ENCODE results near the gene PDE4B. TPM values are rescaled to one million over a fixed set of nuclear protein-coding genes. Genes with fewer than 3 reads are reported as not detected.

The PDE4B gene
- total and polyA plus RNA-seq, 2 of the 13 experiments (the other 11 are each of a cell fraction or from before 2014, with no cell fraction given): not detected

- Histone ChIP-seq H3K79me2 (ENCODE audit: insufficient read depth, low read length) (no peaks in the 10 kb centered on the region), H3K4me3 (replicated peaks in 1 of 3; ENCODE audit: insufficient read depth in 1 of 3, low read depth in 2 of 3, low read length in 3 of 3) (no peak overlapping the region), H3K4me2 (ENCODE audit: low read depth, low read length) (no peak overlapping the region), H3K36me3 (replicated peaks in 1 of 2; ENCODE audit: control insufficient read depth in 1 of 2, insufficient read depth in 2 of 2, low read length in 2 of 2) (no peaks in the 10 kb centered on the region), H3K9me3 (ENCODE audit: low read length) (no peaks in the 10 kb centered on the region), H3K27ac (ENCODE audit: extremely low read length, insufficient read depth, low read length) (no peak overlapping the region), H3K4me1 (ENCODE audit: insufficient read depth, low read length) (no peaks in the 10 kb centered on the region), H3K9ac (ENCODE audit: insufficient read depth, low read depth, low read length) (no peak overlapping the region), H3K27me3 (ENCODE audit: control insufficient read depth in 1 of 2, insufficient read depth in 2 of 2, low read length in 2 of 2) (no peaks in the 10 kb centered on the region), H2AFZ (ENCODE audit: low read length) (no peak overlapping the region), H4K20me1 (ENCODE audit: insufficient read depth, low read length) (no peaks in the 10 kb centered on the region)
- ATAC-seq (no peak), FAIRE-seq (no peak), DNase-seq (ENCODE audit: low spot score) (no peak)
- WGBS (ENCODE audit: low lambda C conversion rate): 27% methylated on average over 3 of the region's 3 CpGs
- intact Hi-C loops (cut with micrococcal nuclease; ENCODE audit: unreplicated experiment): no loop called here
- in situ Hi-C loops (cut with HindIII; ENCODE audit: extremely low pct_ligation_motif_present, low pct_unique_long_range_greater_than_20kb): no loop called here
- POLR2A ChIA-PET: no interaction called here
- no TSS peak for BruUV-seq (replicated peaks)
- CTCF ChIA-PET (ENCODE audit: low intra/inter-chr PET ratio, low total read pairs): no interaction called here
- TF ChIP-seq GPBP1L1 (CRISPR knock-in tag; IDR thresholded peaks at IDR 0.05) (no peak), SAP130 (CRISPR knock-in tag; IDR thresholded peaks at IDR 0.05; ENCODE audit: low read depth) (no peak), ZNF512 (CRISPR knock-in tag; IDR thresholded peaks at IDR 0.05) (no peak), SNAPC4 (CRISPR knock-in tag; IDR thresholded peaks at IDR 0.05) (no peak), NFYC (CRISPR knock-in tag; IDR thresholded peaks at IDR 0.05) (no peak), ZKSCAN8 (CRISPR knock-in tag; IDR thresholded peaks at IDR 0.05; ENCODE audit: borderline replicate concordance) (no peak), KDM2A (CRISPR knock-in tag; IDR thresholded peaks at IDR 0.05; ENCODE audit: borderline replicate concordance, low read depth) (no peak), SCMH1 (CRISPR knock-in tag; IDR thresholded peaks at IDR 0.05; ENCODE audit: borderline replicate concordance) (no peak), ZNF777 (CRISPR knock-in tag; IDR thresholded peaks at IDR 0.05) (no peak), ARID5B (CRISPR knock-in tag; IDR thresholded peaks at IDR 0.05) (no peak), PPARG (CRISPR knock-in tag; conservative IDR thresholded peaks at IDR 0.05) (no peak), ZNF143 (CRISPR knock-in tag; IDR thresholded peaks at IDR 0.05) (no peak), ASH2L (IDR thresholded peaks at IDR 0.05; ENCODE audit: insufficient read length, low read depth, low read length) (no peak), NRL (CRISPR knock-in tag; IDR thresholded peaks at IDR 0.05; ENCODE audit: borderline replicate concordance) (no peak)
These were observed 489.1 kb downstream of the PDE4B start for GRCh38 chr1:66281808-66282207.

Data from HepG2 (cell line).